SK-N-SH (cell line): ENCODE measurements around the gene VASP. TPM values are rescaled to one million over a fixed set of nuclear protein-coding genes. Genes with fewer than 3 reads are reported as not detected.

Experiments used
- CTCF ChIA-PET: fragments of 300-600, 350-600 bp; formaldehyde crosslinking; extraction: SDS; loops from one replicate; lab custom pipeline; 2021; lab: Yijun Ruan, JAX
- POLR2A ChIA-PET: fragments of 350-600 bp; sonication (Branson Sonifier 250); formaldehyde crosslinking; extraction: SDS; loops from one replicate; lab custom pipeline; 2020; ENCODE audit warnings: antibody characterized with exemption, inconsistent platforms; lab: Yijun Ruan, JAX
- DNase-seq: peaks from one replicate; pipeline ENCODE4 v3.0.0; 2012
- H2AFZ ChIP-seq: fragments of 200-600 bp; sonication (generic); 2 replicates; pipeline ENCODE4 v1.8.1; 2016; ENCODE audit warnings: antibody characterized with exemption, mild to moderate bottlenecking, low read depth
- H3F3A ChIP-seq: fragments of 200-600 bp; sonication (generic); replicated peaks from 2 replicates; pipeline ENCODE3; 2016; ENCODE audit warnings: antibody characterized with exemption, mild to moderate bottlenecking; ENCODE audit not compliant: insufficient read depth
- H3K27ac ChIP-seq, 2 experiments: fragments of 200-500 bp in 1 of 2; fragments of 200-600 bp in 1 of 2; sonication (Bioruptor generic) in 1 of 2; sonication (generic), shearing (Covaris generic) in 1 of 2; 2 replicates each; pipeline versions ENCODE4 v1.5.1 to v1.6.1; 2014 to 2016; ENCODE audit warnings: low read depth in 2 of 2, inconsistent platforms in 1 of 2, low read length in 1 of 2, mild to moderate bottlenecking in 1 of 2, mixed read lengths in 1 of 2
- H3K27me3 ChIP-seq: fragments of 200-600 bp; sonication (generic), shearing (Covaris generic); 2 replicates; pipeline ENCODE4 v1.6.1; 2016; ENCODE audit warnings: mixed run types; ENCODE audit not compliant: insufficient read depth
- H3K36me3 ChIP-seq, 2 experiments: fragments of 200-500 bp in 1 of 2; fragments of 200-600 bp in 1 of 2; sonication (Bioruptor generic) in 1 of 2; sonication (generic) in 1 of 2; replicated peaks in 1 of 2; 2 replicates each; pipeline versions ENCODE3 to v1.5.1; 2014 to 2016; ENCODE audit warnings: low read length in 1 of 2, mild to moderate bottlenecking in 1 of 2; ENCODE audit not compliant: insufficient read depth in 2 of 2, control insufficient read depth in 1 of 2
- H3K4me1 ChIP-seq, 2 experiments: fragments of 200-500 bp in 1 of 2; fragments of 200-600 bp in 1 of 2; sonication (Bioruptor generic) in 1 of 2; sonication (generic), shearing (Covaris generic) in 1 of 2; 2 replicates each; pipeline versions ENCODE4 v1.5.1 to v1.6.1; 2014 to 2016; ENCODE audit warnings: low read depth in 1 of 2, low read length in 1 of 2, mixed run types in 1 of 2; ENCODE audit not compliant: insufficient read depth in 2 of 2, control insufficient read depth in 1 of 2
- H3K4me2 ChIP-seq: fragments of 200-600 bp; sonication (generic), shearing (Covaris generic); 2 replicates; pipeline ENCODE4 v1.6.1; 2017; ENCODE audit warnings: mixed run types
- H3K4me3 ChIP-seq, 2 experiments: fragments of 200-500 bp in 1 of 2; fragments of 200-600 bp in 1 of 2; sonication (Bioruptor generic) in 1 of 2; sonication (generic), shearing (Covaris generic) in 1 of 2; 2 replicates each; pipeline versions ENCODE4 v1.5.1 to v1.8.1; 2014 to 2016; ENCODE audit warnings: low read depth in 2 of 2, inconsistent platforms in 1 of 2, low read length in 1 of 2, mild to moderate bottlenecking in 1 of 2, mixed read lengths in 1 of 2, moderate library complexity in 1 of 2
- H3K79me2 ChIP-seq: fragments of 200-600 bp; sonication (generic); 2 replicates; pipeline ENCODE4 v1.8.1; 2017; ENCODE audit warnings: mild to moderate bottlenecking; ENCODE audit not compliant: insufficient read depth
- H3K9ac ChIP-seq: fragments of 200-600 bp; sonication (generic); 2 replicates; pipeline ENCODE4 v1.6.1; 2017; ENCODE audit warnings: mixed run types
- H3K9me2 ChIP-seq: fragments of 200-600 bp; sonication (generic); 2 replicates; pipeline ENCODE4 v1.6.1; 2017; ENCODE audit warnings: mixed run types
- H3K9me3 ChIP-seq: fragments of 200-600 bp; sonication (generic); 2 replicates; pipeline ENCODE4 v1.6.1; 2017; ENCODE audit warnings: mixed run types, mild to moderate bottlenecking, moderate library complexity
- H4K20me1 ChIP-seq: fragments of 200-600 bp; sonication (generic); 2 replicates; pipeline ENCODE4 v1.6.1; 2017; ENCODE audit warnings: mild to moderate bottlenecking, mixed run types; ENCODE audit not compliant: insufficient read depth
- ELF1 ChIP-seq: IDR thresholded peaks from 2 replicates; pipeline ENCODE4 v1.4.0; 2012
- EP300 ChIP-seq, 2 experiments: IDR thresholded peaks; 2 replicates each; pipeline versions ENCODE4 v1.4.0 to v1.6.1; 2012; ENCODE audit warnings: borderline replicate concordance in 1 of 2, low read depth in 1 of 2, low read length in 1 of 2
- EZH2phosphoT487 ChIP-seq: fragments of 200-600 bp; sonication (generic); IDR thresholded peaks from 2 replicates; pipeline ENCODE4 v1.6.1; 2017; ENCODE audit warnings: low read depth, mixed run types, mild to moderate bottlenecking, antibody characterized with exemption, moderate library complexity, borderline replicate concordance
- FOXJ3 ChIP-seq: sonication (generic); formaldehyde crosslinking; IDR thresholded peaks from 2 replicates; pipeline ENCODE4 v1.5.1; 2020; ENCODE audit warnings: mild to moderate bottlenecking, missing genetic modification reagents
- NFIC ChIP-seq: IDR thresholded peaks from 2 replicates; pipeline ENCODE4 v1.4.0; 2012; ENCODE audit warnings: borderline replicate concordance
- RAD21 ChIP-seq: IDR thresholded peaks from 2 replicates; pipeline ENCODE4 v1.6.1; 2012; ENCODE audit warnings: mild to moderate bottlenecking, low read length
- YY1 ChIP-seq: IDR thresholded peaks from 2 replicates; pipeline ENCODE4 v1.4.0; 2012; ENCODE audit warnings: low read depth, mild to moderate bottlenecking
- WGBS: methylation state at CpG from one replicate; pipeline ENCODE4 v1.1.6; 2017; ENCODE audit warnings: low lambda C conversion rate; 5-methylcytosine and 5-hydroxymethylcytosine counted together
- polyA plus RNA-seq, 3 experiments: library from polyadenylated mRNA; depleted of rRNA; stranded (reverse); fragments of >200 nt; gene quantifications; 2 replicates each; pipeline ENCODE4 v1.2.3, GENCODE V29; 2012
- TF ChIP-seq, protein P1 (sequence below): fragments of 150-350 bp; IDR thresholded peaks from 2 replicates; pipeline ENCODE4 v1.6.1; 2016; ENCODE audit warnings: mild to moderate bottlenecking, low read depth, low read length
- TF ChIP-seq, protein P2 (sequence below): IDR thresholded peaks from 2 replicates; pipeline ENCODE4 v1.4.0; 2012; ENCODE audit warnings: low read depth, borderline replicate concordance

The VASP gene
- polyA plus RNA-seq, 1 of the 3 experiments (the other 2 are of a cell fraction), result 37.8 TPM

DNA sequence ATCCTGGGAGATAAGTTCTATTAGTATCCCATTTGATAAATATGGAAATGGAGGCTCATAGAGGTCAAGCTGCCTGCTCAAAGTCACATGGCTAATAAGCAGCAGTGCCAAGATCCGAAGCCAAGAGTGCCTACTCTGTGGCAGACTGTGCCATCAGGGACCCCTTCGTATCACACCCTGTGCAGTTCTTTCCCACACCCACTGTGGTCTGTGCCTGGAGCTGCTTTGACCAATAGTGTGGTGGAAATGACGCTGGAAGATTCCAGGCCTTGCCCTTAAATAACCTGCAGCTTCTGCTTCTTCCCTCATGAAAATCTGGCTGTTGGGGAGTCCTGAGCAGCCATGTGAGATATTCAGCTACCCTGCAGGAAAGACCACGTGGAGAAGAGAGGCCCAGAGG is 67.2 kb downstream of the VASP start:
- H3K4me1 ChIP-seq, result peaks cover 4 to 13% of the 10 kb centered on the region in 2 experiments; a peak in 3 of 4 replicates
- peaks cover 61% of the 10 kb centered on the region for H3K79me2 ChIP-seq
- peaks cover 30% of the 10 kb centered on the region for H3F3A ChIP-seq
- no peak overlapping the region for H3K4me3 ChIP-seq
- no peaks in the 10 kb centered on the region for H3K9me2 ChIP-seq
- TF ChIP-seq NFIC (no peak), ELF1 (no peak)
- TF ChIP-seq, protein P1, sequence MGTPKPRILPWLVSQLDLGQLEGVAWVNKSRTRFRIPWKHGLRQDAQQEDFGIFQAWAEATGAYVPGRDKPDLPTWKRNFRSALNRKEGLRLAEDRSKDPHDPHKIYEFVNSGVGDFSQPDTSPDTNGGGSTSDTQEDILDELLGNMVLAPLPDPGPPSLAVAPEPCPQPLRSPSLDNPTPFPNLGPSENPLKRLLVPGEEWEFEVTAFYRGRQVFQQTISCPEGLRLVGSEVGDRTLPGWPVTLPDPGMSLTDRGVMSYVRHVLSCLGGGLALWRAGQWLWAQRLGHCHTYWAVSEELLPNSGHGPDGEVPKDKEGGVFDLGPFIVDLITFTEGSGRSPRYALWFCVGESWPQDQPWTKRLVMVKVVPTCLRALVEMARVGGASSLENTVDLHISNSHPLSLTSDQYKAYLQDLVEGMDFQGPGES, result no peak
- ChIA-PET POLR2A (no interaction called here), CTCF (interaction anchor here (0.7 kb wide), 1 partner anchor 772 kb away, joined by 3 read pairs; the partner anchor contains the start of gene PPP5C)
- 88% methylated on average over 4 of the region's 4 CpGs for WGBS
- peaks cover 0 to 5% of the 10 kb centered on the region in 2 experiments for H3K36me3 ChIP-seq
- H2AFZ ChIP-seq, result no peak overlapping the region
- no peak overlapping the region for H3K9ac ChIP-seq
- DNase-seq, result no peak
- H3K27ac ChIP-seq, result no peak overlapping the region
- H3K27me3 ChIP-seq, result no peaks in the 10 kb centered on the region
- no peaks in the 10 kb centered on the region for H4K20me1 ChIP-seq
- no peaks in the 10 kb centered on the region for H3K9me3 ChIP-seq
- H3K4me2 ChIP-seq, result no peak overlapping the region

GRCh38 chr19:45575216-45575615 is 67.9 kb downstream of the VASP start:
- Histone ChIP-seq H3K9me3 (no peaks in the 10 kb centered on the region), H3K9me2 (no peaks in the 10 kb centered on the region), H2AFZ (no peak overlapping the region), H3K27ac (peak overlapping the region in 1 of 2 experiments; percentile 89; a peak in 1 of 4 replicates), H3K9ac (no peak overlapping the region), H3K27me3 (no peaks in the 10 kb centered on the region), H3K79me2 (peaks cover 63% of the 10 kb centered on the region), H4K20me1 (no peaks in the 10 kb centered on the region), H3F3A (peaks cover 30% of the 10 kb centered on the region), H3K36me3 (peaks cover 0 to 5% of the 10 kb centered on the region in 2 experiments), H3K4me1 (peaks cover 4 to 13% of the 10 kb centered on the region in 2 experiments; a peak in 3 of 4 replicates), H3K4me3 (no peak overlapping the region), H3K4me2 (no peak overlapping the region)
- no peak for DNase-seq
- POLR2A ChIA-PET, result no interaction called here
- no peak for TF ChIP-seq FOXJ3 (CRISPR knock-in tag)
- no peak for TF ChIP-seq YY1
- no peak for TF ChIP-seq EP300 (IDR thresholded peaks at IDR 0.05; ENCODE audit: borderline replicate concordance in 1 of 2, low read depth in 1 of 2, low read length in 1 of 2)
- TF ChIP-seq, protein P2, sequence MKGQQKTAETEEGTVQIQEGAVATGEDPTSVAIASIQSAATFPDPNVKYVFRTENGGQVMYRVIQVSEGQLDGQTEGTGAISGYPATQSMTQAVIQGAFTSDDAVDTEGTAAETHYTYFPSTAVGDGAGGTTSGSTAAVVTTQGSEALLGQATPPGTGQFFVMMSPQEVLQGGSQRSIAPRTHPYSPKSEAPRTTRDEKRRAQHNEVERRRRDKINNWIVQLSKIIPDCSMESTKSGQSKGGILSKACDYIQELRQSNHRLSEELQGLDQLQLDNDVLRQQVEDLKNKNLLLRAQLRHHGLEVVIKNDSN, result no peak
- no peak for TF ChIP-seq EZH2phosphoT487
- TF ChIP-seq RAD21, result no peak
- whole genome bisulfite sequencing, result 96% methylated on average over 5 of the region's 5 CpGs
- CTCF ChIA-PET, result no interaction called here

Other genes with a start within 250 kb of the VASP start
- 0.05 TPM in 1 of 2 replicates, not detected in the other for gene CKM, start 184.6 kb upstream of the VASP start, polyA plus RNA-seq (2012; rRNA removed)
- 0.75 and 1.2 TPM in 2 replicates for gene KLC3, start 166.7 kb upstream of the VASP start, polyA plus RNA-seq (2012; rRNA removed)
- 62.7 and 72.8 TPM in 2 replicates for gene ERCC2, start 136.9 kb upstream of the VASP start, polyA plus RNA-seq (2012; rRNA removed)
- 11.6 and 18.0 TPM in 2 replicates for gene PPP1R13L, start 102.4 kb upstream of the VASP start, polyA plus RNA-seq (2012; rRNA removed)
- gene POLR1G, start 100.8 kb upstream of the VASP start, polyA plus RNA-seq (2012; rRNA removed), result 11.0 and 11.9 TPM in 2 replicates
- gene ERCC1, start 83.6 kb upstream of the VASP start, polyA plus RNA-seq (2012; rRNA removed), result 93.1 and 95.3 TPM in 2 replicates
- gene FOSB, start 39.5 kb upstream of the VASP start, polyA plus RNA-seq (2012; rRNA removed), result 38.4 and 78.2 TPM in 2 replicates
- 6.8 and 7.0 TPM in 2 replicates for gene RTN2, start 10.4 kb upstream of the VASP start, polyA plus RNA-seq (2012; rRNA removed)
- gene PPM1N, start 9.0 kb upstream of the VASP start, polyA plus RNA-seq (2012; rRNA removed), result 10.3 and 10.9 TPM in 2 replicates
- gene OPA3, start 77.3 kb downstream of the VASP start, polyA plus RNA-seq (2012; rRNA removed), result 10.0 and 11.1 TPM in 2 replicates
- 0.29 and 0.69 TPM in 2 replicates for gene GPR4, start 94.7 kb downstream of the VASP start, polyA plus RNA-seq (2012; rRNA removed)
- gene EML2, start 131.9 kb downstream of the VASP start, polyA plus RNA-seq (2012; rRNA removed), result 10.3 and 12.4 TPM in 2 replicates
- gene GIPR, start 160.7 kb downstream of the VASP start, polyA plus RNA-seq (2012; rRNA removed), result 1.3 and 1.4 TPM in 2 replicates
- 1,248 and 1,471 TPM in 2 replicates for gene SNRPD2, start 184.5 kb downstream of the VASP start, polyA plus RNA-seq (2012; rRNA removed)
- 17.6 and 19.1 TPM in 2 replicates for gene QPCTL, start 185.2 kb downstream of the VASP start, polyA plus RNA-seq (2012; rRNA removed)
- 2.8 and 5.6 TPM in 2 replicates for gene FBXO46, start 223.4 kb downstream of the VASP start, polyA plus RNA-seq (2012; rRNA removed)
- 0.03 and 0.06 TPM in 2 replicates for gene MEIOSIN, start 226.0 kb downstream of the VASP start, polyA plus RNA-seq (2012; rRNA removed)